Keratinocyte (primary cell): ENCODE results near the gene FATE1.

Source experiments
- EZH2 ChIP-seq: IDR thresholded peaks from one replicate; pipeline ENCODE4 v1.6.1; 2012; ENCODE audit warnings: inconsistent platforms, mild to moderate bottlenecking, low read length, moderate library complexity
- TF ChIP-seq, protein P1 (sequence below), 3 experiments: IDR thresholded peaks in 1 of 3; conservative IDR thresholded peaks in 1 of 3; optimal IDR thresholded peaks in 1 of 3; 2 replicates in 2 of 3; 3 replicates in 1 of 3; pipeline versions ENCODE3 to v1.5.1; 2011; ENCODE audit warnings: low read length in 3 of 3, mild to moderate bottlenecking in 3 of 3, moderate library complexity in 2 of 3, control low read depth in 1 of 3, inconsistent platforms in 1 of 3; ENCODE audit not compliant: insufficient read depth in 2 of 3; ENCODE audit errors: extremely low read depth in 1 of 3

DNA sequence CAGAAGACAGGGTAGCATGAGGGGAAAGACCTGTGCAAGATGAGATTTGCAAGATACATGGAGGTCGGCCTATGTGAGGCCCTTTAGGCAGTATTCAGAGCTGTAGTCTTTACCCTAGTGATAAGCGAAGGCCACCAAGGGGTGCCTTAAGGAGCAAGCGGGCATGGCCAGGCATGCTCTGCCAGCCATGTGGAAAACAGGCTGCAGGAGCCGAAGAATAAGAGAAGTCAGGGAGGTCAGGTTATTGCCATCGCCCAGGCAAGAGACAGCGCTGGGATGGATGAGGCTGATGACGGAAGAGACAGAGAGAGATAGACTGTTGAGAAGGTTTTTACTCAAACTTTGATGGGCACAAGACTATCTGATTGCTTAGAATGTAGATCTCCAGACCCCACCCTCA, 7.0 kb upstream of the FATE1 start:
- TF ChIP-seq, protein P1, sequence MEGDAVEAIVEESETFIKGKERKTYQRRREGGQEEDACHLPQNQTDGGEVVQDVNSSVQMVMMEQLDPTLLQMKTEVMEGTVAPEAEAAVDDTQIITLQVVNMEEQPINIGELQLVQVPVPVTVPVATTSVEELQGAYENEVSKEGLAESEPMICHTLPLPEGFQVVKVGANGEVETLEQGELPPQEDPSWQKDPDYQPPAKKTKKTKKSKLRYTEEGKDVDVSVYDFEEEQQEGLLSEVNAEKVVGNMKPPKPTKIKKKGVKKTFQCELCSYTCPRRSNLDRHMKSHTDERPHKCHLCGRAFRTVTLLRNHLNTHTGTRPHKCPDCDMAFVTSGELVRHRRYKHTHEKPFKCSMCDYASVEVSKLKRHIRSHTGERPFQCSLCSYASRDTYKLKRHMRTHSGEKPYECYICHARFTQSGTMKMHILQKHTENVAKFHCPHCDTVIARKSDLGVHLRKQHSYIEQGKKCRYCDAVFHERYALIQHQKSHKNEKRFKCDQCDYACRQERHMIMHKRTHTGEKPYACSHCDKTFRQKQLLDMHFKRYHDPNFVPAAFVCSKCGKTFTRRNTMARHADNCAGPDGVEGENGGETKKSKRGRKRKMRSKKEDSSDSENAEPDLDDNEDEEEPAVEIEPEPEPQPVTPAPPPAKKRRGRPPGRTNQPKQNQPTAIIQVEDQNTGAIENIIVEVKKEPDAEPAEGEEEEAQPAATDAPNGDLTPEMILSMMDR (optimal IDR thresholded peaks at IDR 0.05 in 1 of 3, IDR thresholded peaks at IDR 0.05 in 1 of 3, conservative IDR thresholded peaks at IDR 0.05 in 1 of 3; ENCODE audit: extremely low read depth in 1 of 3, insufficient read depth in 2 of 3, low read length in 3 of 3) = no peak
- no peak for TF ChIP-seq EZH2
